ENCODE data around the gene AGBL1.

AGBL1 gene

DNA sequence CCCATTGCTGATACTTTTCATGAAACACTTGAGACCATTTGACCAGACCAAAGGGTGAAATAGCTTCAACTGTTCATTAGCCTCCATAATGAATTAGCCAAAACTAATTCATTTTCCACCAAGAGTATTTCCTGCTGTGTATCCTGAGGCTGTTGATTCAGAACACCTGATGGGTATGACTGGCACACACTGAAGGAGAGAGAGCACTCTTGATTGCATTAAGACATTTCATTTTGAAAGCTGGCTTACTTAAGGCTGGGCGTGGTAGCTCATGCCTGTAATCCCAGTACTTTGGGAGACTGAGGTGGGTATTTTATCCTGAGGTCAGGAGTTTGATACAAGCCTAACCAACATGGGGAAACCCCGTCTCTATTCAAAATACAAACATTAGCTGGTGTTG, 175.6 kb downstream of the AGBL1 start:
- DNase-seq: no peak

DNA sequence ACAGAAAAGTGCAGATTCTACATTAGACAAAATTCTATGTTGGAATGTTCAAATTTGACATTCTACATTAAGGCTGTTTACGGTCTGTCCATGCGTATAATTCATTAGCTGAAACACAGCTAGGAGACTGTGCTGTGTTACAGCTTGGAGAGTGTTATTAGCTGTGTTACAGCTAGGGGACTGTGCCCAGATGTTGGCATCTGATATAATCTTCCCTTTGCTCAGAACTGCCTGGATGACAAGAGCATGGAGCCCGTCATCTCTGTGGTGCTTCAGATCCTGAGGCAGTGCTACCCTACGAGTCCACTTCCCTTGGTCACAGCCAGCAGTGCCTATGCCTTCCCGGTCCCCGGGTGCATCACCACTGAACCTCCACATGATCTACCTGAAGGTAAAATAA, 177.0 kb downstream of the AGBL1 start:
- DNase-seq: no peak

DNA sequence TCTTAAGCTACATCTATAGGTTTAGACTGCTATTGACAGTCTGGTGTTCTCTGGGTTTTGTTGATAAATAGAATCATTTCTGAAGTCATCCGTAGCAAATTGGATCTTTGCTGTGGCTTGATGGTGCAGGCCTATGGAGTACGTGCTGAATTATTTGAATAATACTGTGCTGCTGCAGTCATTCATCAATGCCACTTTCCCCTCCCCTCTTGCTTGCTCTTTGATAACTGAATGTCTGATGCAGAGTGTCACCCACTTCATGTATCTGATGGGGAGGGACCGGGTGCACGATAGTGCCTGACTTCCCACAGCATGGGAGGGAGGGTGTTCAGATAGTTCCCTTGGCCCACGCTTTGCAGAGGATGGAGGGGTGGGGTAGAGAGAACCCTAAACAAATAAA, 179.9 kb downstream of the AGBL1 start:
- DNase-seq: no peak

DNA sequence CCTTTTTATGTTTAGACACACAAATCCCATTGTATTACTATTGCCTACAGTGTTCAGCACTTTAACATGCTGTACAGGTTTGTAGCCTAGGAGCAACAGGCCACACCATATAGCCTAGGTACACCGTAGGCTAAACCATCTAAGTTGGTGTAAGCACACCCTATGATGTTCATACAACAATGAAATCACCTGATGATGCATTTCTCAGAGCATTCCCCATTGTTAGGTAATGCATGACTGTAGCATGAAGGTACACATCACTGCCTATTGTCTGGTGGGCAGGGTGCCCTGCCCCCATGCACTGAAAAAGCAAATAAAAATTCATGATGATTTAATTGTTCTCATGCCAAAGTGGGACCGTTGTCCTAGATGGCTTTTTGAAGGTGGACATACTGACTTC, 183.6 kb downstream of the AGBL1 start:
- DNase-seq: no peak

DNA sequence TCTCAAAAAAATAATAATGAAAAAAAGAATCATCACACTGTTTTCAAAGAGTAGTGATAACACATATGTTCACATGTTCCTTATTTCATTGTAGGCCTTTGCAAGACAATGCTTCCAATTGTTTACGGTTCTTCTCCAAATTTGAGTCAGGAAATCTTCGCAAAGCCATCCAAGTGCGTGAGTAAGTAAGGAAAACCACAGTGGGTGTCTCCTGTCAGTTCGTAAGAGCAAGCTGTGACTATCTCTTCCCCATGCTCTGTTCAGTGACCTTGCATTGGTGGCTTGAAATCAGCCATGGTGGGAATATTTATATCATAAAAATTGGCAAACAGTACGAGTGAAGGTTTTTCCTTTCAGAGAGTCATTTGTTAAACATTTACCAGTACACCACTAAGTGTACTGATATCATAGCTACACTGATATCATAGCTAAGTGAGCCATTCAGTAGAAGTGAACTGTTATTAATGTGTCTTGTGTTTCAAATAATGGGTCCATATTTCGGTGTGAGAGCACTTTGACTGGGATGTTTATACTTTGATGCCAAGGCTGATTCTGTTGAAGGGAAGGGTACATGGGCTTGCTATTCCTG, 187.3 kb downstream of the AGBL1 start:
- no peak for DNase-seq

DNA sequence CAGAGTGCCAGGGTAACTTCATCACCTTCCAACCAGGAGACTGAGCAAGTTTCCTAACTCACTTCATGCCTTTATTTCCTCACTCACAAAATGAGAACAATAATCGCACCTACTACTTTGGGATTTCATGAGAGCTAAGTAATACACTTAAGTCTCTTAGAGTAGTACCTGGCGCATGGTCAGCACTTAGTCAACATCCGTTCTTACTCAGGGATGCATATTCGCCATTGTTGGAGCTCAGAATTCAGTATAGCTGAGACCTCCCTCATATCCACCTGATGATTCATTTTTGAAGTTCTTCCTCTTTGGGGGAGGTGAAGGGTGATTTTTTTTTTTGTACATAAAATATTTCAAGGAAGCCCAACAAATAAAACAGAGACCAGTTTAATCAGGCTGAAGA, 188.2 kb downstream of the AGBL1 start:
- DNase-seq: no peak

DNA sequence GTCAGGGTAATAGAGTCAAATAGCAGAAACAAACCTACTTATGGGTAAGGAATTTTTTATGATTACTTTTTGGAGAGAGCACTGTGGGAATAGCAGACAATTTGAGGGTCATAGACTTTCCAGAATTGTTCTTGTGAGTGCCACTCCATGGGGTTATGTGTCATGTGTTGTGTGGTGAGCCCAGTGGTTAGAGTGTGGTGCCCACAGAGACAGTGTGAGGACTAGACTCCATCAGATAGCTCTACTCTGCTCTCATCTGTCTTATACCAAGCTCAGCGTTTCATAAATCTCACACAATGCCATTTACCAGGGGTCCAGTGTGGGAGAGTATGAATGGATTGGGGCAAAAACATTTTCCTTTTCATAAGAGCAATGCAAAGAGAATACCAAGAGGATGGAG, 188.9 kb downstream of the AGBL1 start:
- no peak for DNase-seq

DNA sequence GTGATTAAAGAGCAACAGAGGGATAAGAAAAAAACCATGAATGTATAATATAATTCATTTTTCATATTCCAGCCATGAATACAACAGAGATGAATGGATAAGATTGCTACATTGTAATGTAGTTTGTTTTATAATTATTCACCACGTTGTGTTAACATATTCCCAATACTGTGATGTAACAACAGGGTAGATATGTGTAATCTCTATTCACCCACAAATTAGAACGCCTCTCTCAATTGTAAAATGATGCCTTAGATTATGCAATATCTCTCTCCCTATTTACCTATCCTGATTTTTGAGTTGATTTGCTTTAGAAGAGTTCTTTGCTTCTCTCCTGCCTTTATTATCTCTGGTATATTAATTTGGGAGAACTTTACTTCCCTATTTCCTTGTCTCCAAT, 193.6 kb downstream of the AGBL1 start:
- DNase-seq: no peak

DNA sequence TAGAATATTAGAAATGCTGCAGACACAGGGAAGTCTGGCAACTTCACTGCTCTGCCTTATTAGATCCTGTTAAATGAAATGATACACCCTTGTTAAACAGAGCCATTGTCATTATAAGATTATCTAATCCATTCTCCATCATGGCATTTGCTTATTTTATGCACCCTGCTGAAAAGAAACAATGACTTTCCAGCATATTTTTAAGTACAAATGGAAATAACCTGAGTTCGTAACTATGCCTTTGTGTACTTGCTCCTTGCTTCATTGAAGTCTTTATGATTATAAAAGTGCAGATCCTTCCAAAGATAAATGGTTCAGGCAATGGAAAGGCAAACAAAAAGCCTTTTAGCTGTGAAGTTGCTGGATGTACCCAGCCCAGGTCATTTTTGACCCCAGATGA, 195.7 kb downstream of the AGBL1 start:
- DNase-seq: no peak

DNA sequence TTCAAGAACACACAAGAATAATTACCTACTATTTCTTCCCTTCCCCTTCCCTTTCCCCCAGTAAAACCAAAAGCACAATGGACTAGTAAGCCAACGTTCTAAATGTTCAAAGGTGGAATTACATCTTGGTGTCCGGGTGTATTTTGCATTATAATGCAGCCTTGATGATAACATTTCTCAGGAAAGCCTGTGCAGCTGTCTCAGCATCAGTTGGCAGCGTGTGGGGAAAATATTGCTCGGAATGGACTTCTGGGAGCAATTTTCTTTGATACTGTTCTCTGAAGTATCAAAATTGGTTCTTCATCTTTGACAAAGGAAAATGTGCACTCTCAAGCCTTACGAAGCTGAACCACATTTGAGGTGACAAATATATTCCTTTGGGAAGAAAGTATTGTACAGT, 198.9 kb downstream of the AGBL1 start:
- DNase-seq: no peak

DNA sequence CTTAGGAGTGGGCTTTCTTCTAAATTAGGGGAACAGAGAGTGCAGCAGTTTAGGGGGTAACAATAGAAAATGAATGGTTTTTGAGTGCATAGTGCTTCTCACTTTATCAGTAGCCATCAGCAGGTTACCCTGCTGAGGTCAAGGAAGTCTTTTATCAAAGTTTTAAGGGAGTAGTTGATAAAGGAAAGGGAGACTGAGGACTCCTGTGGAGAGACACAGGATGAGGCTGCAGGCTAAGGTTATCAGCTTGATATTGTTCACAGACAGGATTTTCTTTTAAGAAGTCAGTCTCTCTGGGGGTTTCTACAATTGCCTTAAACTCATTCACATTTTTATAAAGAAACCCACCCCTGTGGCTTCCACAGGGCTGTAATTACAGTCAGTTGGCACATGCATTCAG, 205.0 kb downstream of the AGBL1 start:
- no peak for DNase-seq

DNA sequence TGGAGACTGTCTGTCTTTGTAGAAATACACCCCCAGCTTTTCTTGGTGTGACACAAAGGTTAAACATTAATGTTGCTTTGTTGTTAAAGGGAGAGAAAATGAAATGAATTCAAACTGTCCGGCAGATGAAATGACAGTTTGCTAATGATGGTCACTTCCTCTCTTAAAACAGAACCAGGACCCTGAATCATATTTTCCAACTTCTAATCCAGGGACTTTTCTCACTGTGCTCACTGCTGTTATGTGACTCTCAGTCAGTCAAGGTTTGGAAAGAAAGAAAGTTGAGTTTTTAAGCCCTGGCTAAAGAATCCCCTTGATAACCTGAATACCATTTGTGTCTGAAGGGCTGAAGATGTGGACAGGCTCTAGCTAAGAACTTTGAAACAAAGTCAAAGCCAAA, 215.8 kb downstream of the AGBL1 start:
- no peak for DNase-seq

DNA sequence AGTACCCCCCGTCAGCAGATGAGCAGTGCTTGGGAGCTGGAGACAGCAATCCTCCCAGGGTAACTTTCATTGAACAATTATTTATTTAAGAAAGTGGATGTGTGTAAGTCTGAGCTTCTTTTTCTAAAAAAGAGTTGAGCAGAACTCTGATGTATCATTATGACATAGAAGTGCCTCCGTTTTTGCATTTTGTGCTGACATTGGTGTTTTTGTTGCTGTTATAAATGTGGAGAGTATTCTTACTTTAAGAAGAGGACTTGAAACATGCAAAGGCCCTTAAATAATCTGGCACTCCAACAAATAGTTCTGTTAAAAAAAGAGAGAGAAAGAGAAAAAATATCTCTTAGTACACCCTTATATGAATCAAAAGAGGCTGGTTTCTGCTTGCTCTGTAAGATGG, 217.1 kb downstream of the AGBL1 start:
- DNase-seq: no peak

DNA sequence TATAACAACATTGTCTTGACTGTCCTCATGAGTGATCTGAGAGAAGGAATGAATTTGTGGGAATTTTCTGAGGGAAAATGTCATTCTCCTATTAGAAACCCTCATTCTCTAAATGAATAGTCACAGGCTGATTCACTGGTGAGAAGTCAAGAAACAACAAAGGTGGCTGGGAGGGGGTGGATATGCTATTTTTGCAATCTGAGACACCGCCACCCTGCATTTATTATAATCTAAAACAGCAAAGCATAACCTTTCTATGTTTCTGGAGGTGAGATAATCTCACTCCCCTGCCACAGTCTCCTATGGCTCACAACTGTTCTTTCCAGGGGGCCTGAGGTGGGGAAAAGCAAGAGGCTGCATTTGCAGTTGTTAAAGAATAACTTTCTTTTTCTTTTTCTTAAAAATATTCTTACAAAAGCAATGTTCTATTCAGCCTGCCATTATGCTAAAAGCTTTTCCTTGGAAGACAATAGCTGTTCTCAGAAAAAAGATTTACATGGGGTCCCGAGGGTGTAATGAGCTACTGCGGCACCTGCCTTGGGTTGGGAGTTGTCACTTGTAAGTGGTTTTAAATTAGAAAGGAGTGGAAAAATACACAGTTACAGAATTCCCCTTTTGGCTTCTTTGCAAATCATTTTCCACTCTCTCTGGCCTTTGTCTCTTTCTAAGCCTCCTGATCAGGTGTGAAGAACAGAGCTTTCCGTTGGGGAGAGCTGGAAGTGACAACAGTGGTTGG, 220.9 kb downstream of the AGBL1 start:
- DNase-seq: no peak

DNA sequence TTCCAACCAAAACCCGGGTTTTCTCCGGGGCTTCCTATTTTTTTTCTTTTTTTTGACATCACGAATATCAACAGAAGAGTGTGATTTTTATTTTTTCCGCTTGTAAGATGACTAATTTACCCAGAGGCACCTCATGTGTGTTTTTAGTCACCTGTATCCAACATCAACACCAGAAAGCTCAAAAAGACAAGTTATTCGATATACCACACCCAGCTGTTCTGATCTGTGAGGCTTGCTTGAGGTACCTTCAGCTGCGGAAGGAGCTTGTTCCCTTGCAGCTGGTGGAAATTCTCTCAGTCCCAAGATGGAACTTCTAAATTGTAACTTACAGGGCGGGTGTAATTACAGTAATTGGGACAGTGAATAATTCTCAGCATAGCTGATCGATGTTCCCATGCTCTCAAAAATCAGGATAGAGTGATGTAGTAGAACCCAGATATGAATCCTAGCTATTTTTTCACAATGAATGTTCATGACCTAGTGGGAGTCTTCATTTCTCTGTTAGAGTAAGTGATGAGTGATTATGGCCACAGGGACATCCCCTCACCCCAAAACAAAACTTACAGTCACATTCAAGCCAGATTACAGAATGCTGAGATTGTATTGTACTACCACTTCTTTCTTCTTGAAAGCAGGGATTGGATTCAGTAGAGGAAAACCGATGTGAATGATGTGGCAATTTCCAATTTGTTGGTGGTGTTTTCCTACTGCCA, 232.1 kb downstream of the AGBL1 start:
- no peak for DNase-seq

DNA sequence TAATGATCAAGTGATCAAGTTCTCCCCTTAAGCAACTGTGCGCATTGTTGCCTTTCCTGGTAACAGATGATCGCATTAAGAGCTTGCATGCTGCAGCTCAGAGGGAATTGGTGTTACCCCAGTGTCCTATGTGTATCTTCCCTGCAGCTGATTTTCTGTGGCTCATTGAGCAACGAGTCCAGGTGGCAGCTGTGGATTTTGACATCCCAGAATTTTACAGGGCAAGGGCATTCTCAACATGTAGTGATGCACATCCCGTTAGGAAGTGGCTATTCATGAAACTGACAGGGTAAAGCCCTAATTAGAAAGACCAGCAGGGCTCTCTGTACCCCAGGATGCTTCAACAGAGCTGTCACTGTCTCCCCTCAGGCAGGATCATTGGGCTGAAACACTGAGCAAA, 232.8 kb downstream of the AGBL1 start:
- DNase-seq: no peak

DNA sequence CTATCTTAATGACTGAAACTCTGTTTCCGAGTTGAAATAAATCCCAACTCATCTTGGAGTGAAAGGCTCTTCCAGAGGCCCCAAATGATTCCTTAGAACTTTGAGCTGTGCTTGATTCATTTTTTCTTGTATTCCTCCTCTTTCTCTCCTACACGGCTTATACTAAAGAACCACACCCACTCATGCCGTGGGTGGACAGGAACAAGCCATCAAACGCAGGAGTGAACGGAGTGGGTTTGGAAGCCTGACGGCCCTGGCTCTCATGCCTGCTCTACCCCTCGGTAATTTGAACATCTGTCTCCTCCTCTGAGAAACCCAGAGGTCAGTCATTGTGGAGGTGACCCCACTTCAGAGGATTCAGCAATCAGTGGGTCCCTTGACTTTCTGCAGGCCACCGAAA, 236.5 kb downstream of the AGBL1 start:
- no peak for DNase-seq

DNA sequence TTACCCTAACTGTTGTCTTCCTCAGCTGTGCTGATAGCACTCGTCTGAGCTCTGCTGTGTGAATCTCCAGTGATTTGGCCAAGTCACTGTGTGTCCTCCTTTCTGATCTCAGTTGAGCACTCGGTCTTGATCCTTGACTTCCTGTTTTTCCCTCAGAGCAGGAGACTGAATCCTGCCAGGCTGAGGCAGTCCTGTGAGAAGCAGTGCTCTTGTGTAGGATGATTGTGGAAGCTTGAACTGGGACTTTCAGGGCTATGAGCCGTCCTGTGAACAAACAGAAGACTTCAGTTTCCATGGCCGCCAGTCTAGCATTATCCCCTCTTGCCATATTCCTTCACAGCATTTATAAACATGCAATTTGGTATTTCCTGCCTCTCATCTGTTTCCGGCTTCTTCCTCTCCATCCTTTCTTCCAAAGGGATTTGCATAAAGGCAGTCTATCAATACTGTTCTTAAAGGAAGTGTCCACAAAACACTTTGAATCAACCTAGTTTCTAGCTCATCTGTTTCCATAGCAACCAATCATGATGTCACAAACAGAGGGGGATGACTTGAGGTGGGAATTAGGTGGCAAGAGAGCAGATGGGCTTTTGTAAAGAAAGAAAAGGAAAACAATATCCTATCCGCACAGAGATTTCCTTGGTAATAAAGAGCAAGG, 237.2 kb downstream of the AGBL1 start:
- DNase-seq: no peak

DNA sequence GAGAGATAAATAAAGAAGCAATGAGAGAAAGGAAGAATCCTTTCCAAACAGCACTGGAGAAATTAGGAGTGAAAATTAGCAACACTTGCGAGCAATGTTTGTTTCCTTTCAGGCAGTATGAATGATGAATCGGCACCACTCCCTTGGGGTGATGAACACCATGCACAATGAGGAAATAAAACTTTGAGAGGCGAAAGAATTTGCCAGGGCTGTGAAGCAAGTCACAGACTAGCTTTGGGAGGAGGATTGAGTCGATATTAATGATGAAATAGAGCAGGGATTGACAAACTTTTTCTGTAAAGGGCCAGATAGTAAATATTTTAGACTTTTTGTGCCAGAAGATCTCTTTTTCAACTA, 237.7 kb downstream of the AGBL1 start:
- DNase-seq: no peak

DNA sequence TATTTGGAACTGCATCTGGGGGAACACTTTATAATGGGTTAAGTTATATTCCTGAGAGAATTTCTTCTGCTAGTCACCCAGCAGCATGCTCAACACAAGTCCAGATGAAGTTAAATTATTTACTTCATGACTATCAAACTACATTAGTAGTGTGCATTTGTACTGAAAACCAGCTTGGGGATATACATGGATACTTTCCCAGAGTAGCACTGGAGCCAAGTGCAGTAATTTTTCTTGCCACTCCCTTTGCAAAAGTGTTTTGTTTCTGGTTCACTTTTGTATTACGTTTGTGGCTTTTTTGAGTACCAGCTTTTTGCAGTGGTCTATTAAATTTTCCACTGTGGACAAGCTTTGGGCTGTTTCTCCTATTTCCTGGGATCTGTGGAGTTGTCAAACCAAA, 243.0 kb downstream of the AGBL1 start:
- no peak for DNase-seq

DNA sequence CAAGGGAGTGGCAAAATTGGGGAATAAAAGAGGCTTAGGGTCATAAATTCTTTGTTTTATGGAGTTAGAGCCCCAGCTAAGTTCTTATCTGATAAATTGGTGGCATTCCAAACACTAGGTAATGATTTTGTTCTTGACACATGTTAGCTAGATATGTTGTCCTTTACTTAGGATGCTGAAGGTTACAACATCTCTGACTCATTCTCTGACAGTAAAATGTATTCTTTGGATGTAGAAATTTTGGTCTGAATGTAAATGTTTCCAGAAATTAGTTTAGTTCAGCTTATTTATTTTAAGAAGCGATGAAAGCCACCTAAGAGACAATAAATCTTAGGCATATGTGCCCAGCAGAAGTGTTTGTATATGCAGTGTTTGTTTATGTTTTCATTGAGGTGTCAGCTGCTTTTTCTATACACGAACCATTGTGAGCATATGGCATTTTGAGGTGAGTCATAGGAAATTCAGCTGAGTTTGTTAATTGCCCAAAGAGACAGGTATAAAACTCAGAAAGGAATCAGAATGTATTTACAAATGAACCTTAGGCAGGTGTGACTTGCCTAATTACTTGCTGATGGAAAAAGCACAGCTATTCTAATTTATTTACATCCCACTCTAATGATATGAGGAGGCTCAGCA, 247.7 kb downstream of the AGBL1 start:
- DNase-seq: no peak

DNA sequence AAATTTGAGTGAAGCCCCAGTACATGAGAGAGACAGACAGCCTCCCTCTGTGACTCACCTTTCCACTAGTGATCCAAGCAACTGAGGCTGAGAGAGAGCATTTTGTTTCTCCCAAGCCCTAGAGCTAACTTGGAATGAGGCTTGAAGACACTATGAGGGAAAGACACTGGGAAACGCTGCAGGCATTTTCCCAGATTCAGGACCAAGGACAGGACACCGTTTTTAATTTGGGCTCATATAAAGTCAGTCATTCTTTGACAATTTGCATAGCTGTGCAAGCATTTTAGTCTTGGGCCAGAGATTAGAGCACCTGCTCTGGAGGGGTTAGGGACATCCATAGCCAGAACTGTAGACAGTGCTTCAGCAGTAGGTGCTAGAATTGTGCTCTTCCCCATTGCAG, 249.0 kb downstream of the AGBL1 start:
- no peak for DNase-seq

DNA sequence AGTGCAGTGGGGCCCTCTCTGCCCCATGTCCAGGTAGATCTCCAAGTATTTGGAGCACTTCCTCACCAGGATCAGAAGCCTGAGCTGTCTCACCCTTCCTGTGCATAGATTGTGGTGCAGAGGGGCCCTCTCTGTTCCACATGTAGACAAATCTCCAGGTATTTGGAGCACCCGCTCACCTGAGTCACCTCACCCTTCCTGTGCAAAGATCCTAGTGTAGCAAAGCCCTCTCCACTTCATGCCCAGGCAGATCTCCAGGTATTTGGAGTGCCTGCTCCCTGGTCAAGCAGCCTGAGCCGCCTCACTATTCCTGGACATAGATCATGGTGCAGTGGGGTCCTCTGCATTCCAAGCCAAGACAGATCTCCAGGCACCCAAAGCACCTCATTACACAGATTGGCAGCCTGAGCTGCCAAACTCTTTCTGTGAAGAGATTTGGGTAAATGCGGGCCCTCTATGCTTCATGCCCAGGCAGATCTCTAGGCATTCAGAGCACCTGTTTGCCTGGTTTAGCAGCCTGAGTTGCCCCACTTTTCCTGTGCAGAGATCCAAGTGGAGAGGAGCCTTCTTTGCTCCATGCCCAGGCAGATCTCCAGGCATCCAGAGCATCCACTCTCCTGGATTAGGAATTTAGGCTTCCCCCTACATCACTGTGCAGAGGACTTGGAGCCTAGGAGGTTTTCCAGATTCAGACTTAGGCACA, 249.8 kb downstream of the AGBL1 start:
- DNase-seq: no peak

All from NCI-H510A treated with DMSO at 0.1 percent for 48 hours (cell line).